ENCODE data around the gene POLA1. TPM values are rescaled to one million over a fixed set of nuclear protein-coding genes. Genes with fewer than 3 reads are reported as not detected.

POLA1 gene
- total and polyA plus RNA-seq, 11 donors = 1.9 to 8.1 (median 6.5) TPM

GRCh38 chrX:25022499-25023325 lies 329.0 kb downstream of the POLA1 start:
- Histone ChIP-seq H3K36me3 (no peaks in the 10 kb centered on the region), H3K9me3 (no peaks in the 10 kb centered on the region), H3K4me3 (no peak overlapping the region), H3K27me3 (peaks cover 17 to 91% (median 65%) of the 10 kb centered on the region in 9 donors), H3K4me1 (peaks cover 0 to 15% (median 0%) of the 10 kb centered on the region in 12 donors), H3K27ac (no peak overlapping the region)
- DNase-seq (no peak), ATAC-seq (no peak)
- no peak for TF ChIP-seq CTCF (IDR thresholded peaks at IDR 0.05)
- no peak for TF ChIP-seq POLR2A (IDR thresholded peaks at IDR 0.05)
- intact Hi-C loops (cut with DNase I) = no loop called here
- 2 to 23% (median 11%) methylated on average over 25 to 59 of the region's 59 CpGs for WGBS, 4 donors

- TF ChIP-seq POLR2A (IDR thresholded peaks at IDR 0.05) = no peak
- TF ChIP-seq CTCF (IDR thresholded peaks at IDR 0.05) = no peak
These were observed 330.2 kb downstream of the POLA1 start for GRCh38 chrX:25023908-25024307.

GRCh38 chrX:25025615-25026014 lies 331.9 kb downstream of the POLA1 start:
- intact Hi-C loops (cut with DNase I) = no loop called here
- H3K36me3 ChIP-seq = no peaks in the 10 kb centered on the region
- WGBS, 4 donors = 63 to 86% (median 70%) methylated on average over 2 of the region's 2 CpGs
- ATAC-seq (no peak), DNase-seq (no peak)
- H3K27me3 ChIP-seq = peaks cover 7 to 65% (median 36%) of the 10 kb centered on the region in 9 donors
- H3K4me3 ChIP-seq = no peak overlapping the region
- no peak for TF ChIP-seq CTCF (IDR thresholded peaks at IDR 0.05)
- TF ChIP-seq POLR2A (IDR thresholded peaks at IDR 0.05) = no peak
- peaks cover 0 to 9% (median 0%) of the 10 kb centered on the region in 12 donors for H3K4me1 ChIP-seq
- no peak overlapping the region for H3K27ac ChIP-seq
- no peaks in the 10 kb centered on the region for H3K9me3 ChIP-seq

More at GRCh38 chrX:25023908-25024307, 330.2 kb downstream of the POLA1 start:
- intact Hi-C loops (cut with DNase I) = no loop called here
- Histone ChIP-seq H3K36me3 (no peaks in the 10 kb centered on the region), H3K27ac (no peak overlapping the region), H3K9me3 (no peaks in the 10 kb centered on the region), H3K4me1 (peaks cover 0 to 15% (median 0%) of the 10 kb centered on the region in 12 donors), H3K4me3 (no peak overlapping the region), H3K27me3 (peaks cover 13 to 80% (median 53%) of the 10 kb centered on the region in 9 donors)
- no peak for ATAC-seq
- 31 to 48% (median 37%) methylated on average over 1 of the region's 1 CpG for WGBS, 4 donors
- DNase-seq = no peak

GRCh38 chrX:25026576-25026975 lies 332.9 kb downstream of the POLA1 start:
- H3K4me3 ChIP-seq = no peak overlapping the region
- ATAC-seq = no peak

More at GRCh38 chrX:25026576-25026975, 332.9 kb downstream of the POLA1 start:
- intact Hi-C loops (cut with DNase I) = no loop called here
- H3K27ac ChIP-seq = no peak overlapping the region
- H3K9me3 ChIP-seq = no peaks in the 10 kb centered on the region
- DNase-seq = no peak
- H3K27me3 ChIP-seq = peaks cover 7 to 56% (median 26%) of the 10 kb centered on the region in 9 donors
- WGBS, 4 donors = 38 to 46% (median 44%) methylated on average over 6 of the region's 6 CpGs
- no peaks in the 10 kb centered on the region for H3K36me3 ChIP-seq
- no peak for TF ChIP-seq CTCF (IDR thresholded peaks at IDR 0.05)
- no peak for TF ChIP-seq POLR2A (IDR thresholded peaks at IDR 0.05)
- no peaks in the 10 kb centered on the region for H3K4me1 ChIP-seq

Data from heart left ventricle (tissue), 16 donors.